HepG2 (cell line): ENCODE results near the gene PMPCB. TPM values are rescaled to one million over a fixed set of nuclear protein-coding genes. Genes with fewer than 3 reads are reported as not detected.
A peak's percentile ranks its signal among the peaks of the same experiment; 100 is the strongest.

Source experiments
- ATAC-seq: fragments of 200-7000 bp; cut with Tn5 transposase; 3 replicates; pipeline ENCODE4 v1.9.1; 2020; ENCODE audit warnings: mild to moderate bottlenecking, moderate library complexity
- BruUV-seq: library from RNA; stranded (reverse); fragments of 400-500 nt; replicated peaks from 2 replicates; lab custom pipeline; 2021; lab: Mats Ljungman, UMichigan
- CTCF ChIA-PET: fragments of 300-600 bp; formaldehyde crosslinking; extraction: SDS; loops from one replicate; lab custom pipeline; 2021; ENCODE audit warnings: low total read pairs, inconsistent platforms, low intra/inter-chr PET ratio; lab: Yijun Ruan, JAX
- POLR2A ChIA-PET: fragments of 350-600 bp; sonication (Branson Sonifier 250); formaldehyde crosslinking; loops from one replicate; lab custom pipeline; 2020; ENCODE audit warnings: antibody characterized with exemption, inconsistent platforms; lab: Yijun Ruan, JAX
- DNase-seq: peaks from one replicate; pipeline ENCODE4 v3.0.0-alpha.2; 2015; ENCODE audit warnings: low spot score
- FAIRE-seq: peaks from 3 replicates; lab custom pipeline; 2011; peaks lifted over from hg19 to GRCh38; lab: Jason Lieb, UNC
- H2AFZ ChIP-seq: one replicate; pipeline ENCODE4 v1.6.1; 2011; ENCODE audit warnings: low read length, inconsistent platforms
- H3K27ac ChIP-seq: fragments of 300-600 bp; 3 replicates; pipeline ENCODE4 v1.8.0; 2011; ENCODE audit warnings: mixed run types, mild to moderate bottlenecking, mixed read lengths, low read length, inconsistent platforms; ENCODE audit not compliant: insufficient read depth; ENCODE audit errors: extremely low read length
- H3K27me3 ChIP-seq, 2 experiments: fragments of 200-600 bp in 1 of 2; 2 replicates in 1 of 2; 3 replicates in 1 of 2; pipeline versions ENCODE4 v1.6.0 to v1.8.0; 2011; ENCODE audit warnings: low read length in 2 of 2, mild to moderate bottlenecking in 2 of 2, moderate library complexity in 2 of 2, inconsistent platforms in 1 of 2; ENCODE audit not compliant: insufficient read depth in 2 of 2, control insufficient read depth in 1 of 2
- H3K36me3 ChIP-seq, 2 experiments: fragments of 200-600 bp in 1 of 2; replicated peaks in 1 of 2; 2 replicates in 1 of 2; 3 replicates in 1 of 2; pipeline versions ENCODE4 v1.5.1 to v1.8.0; 2011; ENCODE audit warnings: low read length in 2 of 2, inconsistent platforms in 1 of 2; ENCODE audit not compliant: insufficient read depth in 2 of 2, control insufficient read depth in 1 of 2
- H3K4me1 ChIP-seq: 2 replicates; pipeline ENCODE4 v1.5.1; 2012; ENCODE audit warnings: low read length, inconsistent platforms; ENCODE audit not compliant: insufficient read depth
- H3K4me2 ChIP-seq: 2 replicates; pipeline ENCODE4 v1.6.0; 2011; ENCODE audit warnings: low read depth, low read length, inconsistent platforms
- H3K4me3 ChIP-seq, 3 experiments: fragments of 200-600 bp in 1 of 3; sonication (generic), shearing (Covaris generic) in 1 of 3; replicated peaks in 1 of 3; 2 replicates each; pipeline ENCODE4 v1.5.1; 2011 to 2016; ENCODE audit warnings: low read length in 3 of 3, inconsistent platforms in 2 of 3, low read depth in 2 of 3, mild to moderate bottlenecking in 2 of 3, control low read depth in 1 of 3, mixed read lengths in 1 of 3; ENCODE audit not compliant: insufficient read depth in 1 of 3
- H3K79me2 ChIP-seq: one replicate; pipeline ENCODE4 v1.6.1; 2011; ENCODE audit warnings: low read length, inconsistent platforms; ENCODE audit not compliant: insufficient read depth
- H3K9ac ChIP-seq: 2 replicates; pipeline ENCODE4 v1.6.0; 2011; ENCODE audit warnings: mild to moderate bottlenecking, low read depth, low read length, inconsistent platforms; ENCODE audit not compliant: insufficient read depth
- H3K9me3 ChIP-seq: 2 replicates; pipeline ENCODE4 v1.5.1; 2012; ENCODE audit warnings: mild to moderate bottlenecking, low read length
- H4K20me1 ChIP-seq: 2 replicates; pipeline ENCODE4 v1.6.0; 2011; ENCODE audit warnings: inconsistent platforms, mild to moderate bottlenecking, low read length, moderate library complexity; ENCODE audit not compliant: insufficient read depth
- FOXK2 ChIP-seq: fragments of 450-650 bp; IDR thresholded peaks from 2 replicates; pipeline ENCODE4 v1.6.1; 2016
- HIVEP1 ChIP-seq: sonication (generic); formaldehyde crosslinking; IDR thresholded peaks from 2 replicates; pipeline ENCODE4 v1.4.0; 2020; ENCODE audit warnings: mild to moderate bottlenecking, missing genetic modification reagents
- SIX1 ChIP-seq: sonication (generic); formaldehyde crosslinking; IDR thresholded peaks from 2 replicates; pipeline ENCODE4 v1.4.0; 2020; ENCODE audit warnings: missing genetic modification reagents, borderline replicate concordance
- SMAD3 ChIP-seq: sonication (generic); formaldehyde crosslinking; IDR thresholded peaks from 2 replicates; pipeline ENCODE4 v1.4.0; 2020; ENCODE audit warnings: missing genetic modification reagents
- ZNF24 ChIP-seq: fragments of 450-650 bp; IDR thresholded peaks from 2 replicates; pipeline ENCODE4 v1.6.1; 2017; ENCODE audit warnings: antibody characterized with exemption, mild to moderate bottlenecking
- ZNF569 ChIP-seq: sonication (generic); formaldehyde crosslinking; IDR thresholded peaks from 2 replicates; pipeline ENCODE4 v1.5.0; 2020; ENCODE audit warnings: mild to moderate bottlenecking, missing genetic modification reagents, moderate library complexity, borderline replicate concordance
- ZNF883 ChIP-seq: sonication (generic); formaldehyde crosslinking; IDR thresholded peaks from 2 replicates; pipeline ENCODE4 v1.5.1; 2020; ENCODE audit warnings: mild to moderate bottlenecking, missing genetic modification reagents; ENCODE audit errors: not compliant biosample characterization
- WGBS: methylation state at CpG from one replicate; pipeline ENCODE4 v1.1.6; 2017; ENCODE audit warnings: low lambda C conversion rate; 5-methylcytosine and 5-hydroxymethylcytosine counted together
- in situ Hi-C: cut with HindIII; loops from 2 replicates; pipeline ENCODE4 v1.10.0; 2017; ENCODE audit warnings: low pct_unique_long_range_greater_than_20kb; ENCODE audit not compliant: extremely low pct_ligation_motif_present
- intact Hi-C: fragments of 100-400 bp; cut with micrococcal nuclease; formaldehyde crosslinking; loops from one replicate; pipeline ENCODE4 v1.10.0; 2022; ENCODE audit not compliant: unreplicated experiment
- polyA plus RNA-seq, 8 experiments: library from polyadenylated mRNA; depleted of rRNA in 3 of 8; stranded (reverse) in 7 of 8; unstranded in 1 of 8; fragments of >200 nt; fragmentation: Illumina TruSeq in 4 of 8; extraction: Trizol in 4 of 8; gene quantifications; 2 replicates each; pipeline versions ENCODE4 v1.2.1 to v1.2.3, GENCODE V29; 2011 to 2016; ENCODE audit warnings: low read depth in 4 of 8, missing spikeins in 1 of 8, mixed read lengths in 1 of 8; ENCODE audit not compliant: insufficient read depth in 1 of 8
- total RNA-seq, 5 experiments: library from RNA; depleted of rRNA; stranded (reverse); fragments of >200 nt; fragmentation: Illumina TruSeq; extraction: Trizol; gene quantifications; 2 replicates each; pipeline ENCODE4 v1.2.3, GENCODE V29; 2016; ENCODE audit warnings: low read depth in 1 of 5
- TF ChIP-seq, protein P1 (sequence below): sonication (generic); formaldehyde crosslinking; IDR thresholded peaks from 2 replicates; pipeline ENCODE4 v1.4.0; 2020; ENCODE audit warnings: missing genetic modification reagents, borderline replicate concordance
- TF ChIP-seq, protein P2 (sequence below): sonication (generic); formaldehyde crosslinking; IDR thresholded peaks from 2 replicates; pipeline ENCODE4 v1.5.0; 2020; ENCODE audit warnings: missing genetic modification reagents, mild to moderate bottlenecking, borderline replicate concordance
- TF ChIP-seq, protein P3 (sequence below): sonication (generic); formaldehyde crosslinking; IDR thresholded peaks from 2 replicates; pipeline ENCODE4 v1.5.0; 2020; ENCODE audit warnings: mild to moderate bottlenecking, missing genetic modification reagents, borderline replicate concordance

The PMPCB gene
- total and polyA plus RNA-seq, 2 of the 13 experiments (the other 11 are each of a cell fraction or from before 2014, with no cell fraction given), result 80.8 to 124 TPM

DNA sequence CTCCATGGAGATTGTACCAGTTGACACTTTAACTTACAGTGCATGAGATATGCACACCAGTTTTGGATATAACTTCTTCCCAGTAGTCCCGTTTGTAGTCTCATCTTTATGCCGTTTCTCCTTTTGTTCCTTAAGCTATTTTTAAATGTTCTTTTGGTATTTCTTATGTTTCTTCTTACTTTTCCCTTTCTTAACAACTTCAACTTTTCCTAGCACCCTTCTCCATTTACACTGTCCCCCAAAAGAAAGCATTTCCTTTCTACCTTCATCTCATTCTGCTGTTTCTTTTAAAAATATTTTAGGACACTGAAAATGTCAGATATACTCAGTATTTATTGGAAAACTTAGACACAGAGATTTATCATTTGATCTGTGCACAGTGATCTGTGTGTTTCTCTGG lies 51.7 kb downstream of the PMPCB start:
- Histone ChIP-seq H3K79me2 (peaks cover 69% of the 10 kb centered on the region), H3K4me1 (peaks cover 42% of the 10 kb centered on the region), H2AFZ (no peak overlapping the region), H3K36me3 (peaks cover 2 to 14% of the 10 kb centered on the region in 2 experiments; a peak in 3 of 5 replicates), H3K27ac (no peak overlapping the region), H3K4me2 (peak overlapping the region; percentile 88), H3K4me3 (peak overlapping the region; percentile 82 to 99 (median 96); a peak in 5 of 6 replicates), H3K9me3 (no peaks in the 10 kb centered on the region), H4K20me1 (peaks cover 7% of the 10 kb centered on the region; the same call in 1 of the 2 replicates), H3K9ac (peak overlapping the region; percentile 94), H3K27me3 (no peaks in the 10 kb centered on the region; a peak in 1 of 5 replicates)
- no peak for ATAC-seq
- TF ChIP-seq ZNF569, result no peak
- ChIA-PET CTCF (no interaction called here), POLR2A (no interaction called here)
- no peak for FAIRE-seq
- DNase-seq, result no peak
- intact Hi-C loops (no loop called here), in situ Hi-C loops (loop anchor here (10.0 kb wide), 1 partner anchor 56 kb away; no protein-coding TSS in a partner anchor)
- 8% methylated on average over 2 of the region's 2 CpGs for WGBS
- BruUV-seq, result no TSS peak

DNA sequence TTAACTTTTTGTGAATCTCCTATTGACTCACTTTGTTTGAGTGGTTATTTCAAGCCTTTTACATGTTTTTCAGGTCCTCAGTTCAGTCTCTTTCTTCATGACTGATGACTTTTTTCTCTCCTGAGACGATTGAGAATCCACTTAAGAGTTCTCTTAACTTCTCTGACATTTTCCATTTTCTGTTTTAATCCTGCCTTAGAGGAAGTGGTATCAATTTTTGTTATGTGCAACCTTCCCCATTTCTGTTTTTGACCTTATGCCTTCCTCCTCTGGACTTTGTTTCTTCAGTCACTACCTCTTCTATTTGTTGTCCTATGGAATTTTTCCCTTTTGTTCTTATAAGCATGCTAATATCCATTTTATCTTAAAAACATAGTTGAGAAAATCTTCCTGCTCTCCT lies 52.6 kb downstream of the PMPCB start:
- intact Hi-C loops, result no loop called here
- Histone ChIP-seq H3K9me3 (no peaks in the 10 kb centered on the region), H4K20me1 (peaks cover 7% of the 10 kb centered on the region; the same call in 1 of the 2 replicates), H3K27ac (no peak overlapping the region), H3K4me3 (peak overlapping the region in 1 of 3 experiments; percentile 3; a peak in 1 of 6 replicates), H3K4me2 (peak overlapping the region; percentile 88), H3K9ac (no peak overlapping the region; the same call in 1 of the 2 replicates), H3K27me3 (no peaks in the 10 kb centered on the region; a peak in 1 of 5 replicates), H3K36me3 (peaks cover 2 to 18% of the 10 kb centered on the region in 2 experiments; a peak in 3 of 5 replicates), H3K79me2 (peaks cover 62% of the 10 kb centered on the region), H2AFZ (no peak overlapping the region), H3K4me1 (peaks cover 42% of the 10 kb centered on the region)
- in situ Hi-C loops, result loop anchor here (10.0 kb wide), 1 partner anchor 55 kb away; no protein-coding TSS in a partner anchor
- FAIRE-seq, result no peak
- BruUV-seq, result no TSS peak
- no peak for DNase-seq
- CTCF ChIA-PET, result no interaction called here
- POLR2A ChIA-PET, result no interaction called here
- WGBS, result 64% methylated on average over 1 of the region's 1 CpG
- no peak for ATAC-seq
- TF ChIP-seq, protein P1, sequence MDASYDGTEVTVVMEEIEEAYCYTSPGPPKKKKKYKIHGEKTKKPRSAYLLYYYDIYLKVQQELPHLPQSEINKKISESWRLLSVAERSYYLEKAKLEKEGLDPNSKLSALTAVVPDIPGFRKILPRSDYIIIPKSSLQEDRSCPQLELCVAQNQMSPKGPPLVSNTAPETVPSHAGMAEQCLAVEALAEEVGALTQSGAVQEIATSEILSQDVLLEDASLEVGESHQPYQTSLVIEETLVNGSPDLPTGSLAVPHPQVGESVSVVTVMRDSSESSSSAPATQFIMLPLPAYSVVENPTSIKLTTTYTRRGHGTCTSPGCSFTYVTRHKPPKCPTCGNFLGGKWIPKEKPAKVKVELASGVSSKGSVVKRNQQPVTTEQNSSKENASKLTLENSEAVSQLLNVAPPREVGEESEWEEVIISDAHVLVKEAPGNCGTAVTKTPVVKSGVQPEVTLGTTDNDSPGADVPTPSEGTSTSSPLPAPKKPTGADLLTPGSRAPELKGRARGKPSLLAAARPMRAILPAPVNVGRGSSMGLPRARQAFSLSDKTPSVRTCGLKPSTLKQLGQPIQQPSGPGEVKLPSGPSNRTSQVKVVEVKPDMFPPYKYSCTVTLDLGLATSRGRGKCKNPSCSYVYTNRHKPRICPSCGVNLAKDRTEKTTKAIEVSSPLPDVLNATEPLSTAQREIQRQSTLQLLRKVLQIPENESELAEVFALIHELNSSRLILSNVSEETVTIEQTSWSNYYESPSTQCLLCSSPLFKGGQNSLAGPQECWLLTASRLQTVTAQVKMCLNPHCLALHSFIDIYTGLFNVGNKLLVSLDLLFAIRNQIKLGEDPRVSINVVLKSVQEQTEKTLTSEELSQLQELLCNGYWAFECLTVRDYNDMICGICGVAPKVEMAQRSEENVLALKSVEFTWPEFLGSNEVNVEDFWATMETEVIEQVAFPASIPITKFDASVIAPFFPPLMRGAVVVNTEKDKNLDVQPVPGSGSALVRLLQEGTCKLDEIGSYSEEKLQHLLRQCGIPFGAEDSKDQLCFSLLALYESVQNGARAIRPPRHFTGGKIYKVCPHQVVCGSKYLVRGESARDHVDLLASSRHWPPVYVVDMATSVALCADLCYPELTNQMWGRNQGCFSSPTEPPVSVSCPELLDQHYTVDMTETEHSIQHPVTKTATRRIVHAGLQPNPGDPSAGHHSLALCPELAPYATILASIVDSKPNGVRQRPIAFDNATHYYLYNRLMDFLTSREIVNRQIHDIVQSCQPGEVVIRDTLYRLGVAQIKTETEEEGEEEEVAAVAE (CRISPR knock-in tag), result no peak
- no peak for TF ChIP-seq SMAD3 (CRISPR knock-in tag)
- TF ChIP-seq, protein P2, sequence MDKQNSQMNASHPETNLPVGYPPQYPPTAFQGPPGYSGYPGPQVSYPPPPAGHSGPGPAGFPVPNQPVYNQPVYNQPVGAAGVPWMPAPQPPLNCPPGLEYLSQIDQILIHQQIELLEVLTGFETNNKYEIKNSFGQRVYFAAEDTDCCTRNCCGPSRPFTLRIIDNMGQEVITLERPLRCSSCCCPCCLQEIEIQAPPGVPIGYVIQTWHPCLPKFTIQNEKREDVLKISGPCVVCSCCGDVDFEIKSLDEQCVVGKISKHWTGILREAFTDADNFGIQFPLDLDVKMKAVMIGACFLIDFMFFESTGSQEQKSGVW (CRISPR knock-in tag), result no peak
- no peak for TF ChIP-seq ZNF883 (CRISPR knock-in tag)
- TF ChIP-seq HIVEP1 (CRISPR knock-in tag), result no peak
- no peak for TF ChIP-seq ZNF24
- TF ChIP-seq FOXK2, result no peak
- TF ChIP-seq SIX1 (CRISPR knock-in tag), result no peak
- TF ChIP-seq, protein P3, sequence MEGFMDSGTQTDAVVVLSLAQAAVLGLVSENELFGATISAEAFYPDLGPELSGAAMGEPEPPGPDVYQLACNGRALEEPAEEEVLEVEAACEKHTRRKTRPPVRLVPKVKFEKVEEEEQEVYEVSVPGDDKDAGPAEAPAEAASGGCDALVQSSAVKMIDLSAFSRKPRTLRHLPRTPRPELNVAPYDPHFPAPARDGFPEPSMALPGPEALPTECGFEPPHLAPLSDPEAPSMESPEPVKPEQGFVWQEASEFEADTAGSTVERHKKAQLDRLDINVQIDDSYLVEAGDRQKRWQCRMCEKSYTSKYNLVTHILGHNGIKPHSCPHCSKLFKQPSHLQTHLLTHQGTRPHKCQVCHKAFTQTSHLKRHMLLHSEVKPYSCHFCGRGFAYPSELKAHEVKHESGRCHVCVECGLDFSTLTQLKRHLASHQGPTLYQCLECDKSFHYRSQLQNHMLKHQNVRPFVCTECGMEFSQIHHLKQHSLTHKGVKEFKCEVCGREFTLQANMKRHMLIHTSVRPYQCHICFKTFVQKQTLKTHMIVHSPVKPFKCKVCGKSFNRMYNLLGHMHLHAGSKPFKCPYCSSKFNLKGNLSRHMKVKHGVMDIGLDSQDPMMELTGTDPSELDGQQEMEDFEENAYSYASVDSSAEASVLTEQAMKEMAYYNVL (CRISPR knock-in tag), result no peak
